ENCODE data around the gene TAF15.
A peak's percentile ranks its signal among the peaks of the same experiment; 100 is the strongest.

TAF15 gene

GRCh38 chr17:35788477-35789368, 20.6 kb upstream of the TAF15 start:
- H3K27ac ChIP-seq (ENCODE audit: low read depth, low read length): peak overlapping the region; percentile 72
- H3K79me2 ChIP-seq (ENCODE audit: control insufficient read depth, insufficient read depth, low read length, unreplicated experiment): no peaks in the 10 kb centered on the region
- H3K4me3 ChIP-seq (ENCODE audit: low read depth, low read length): peak overlapping the region; percentile 48; the same call in 1 of the 2 replicates
- peak overlapping the region; percentile 69 for H2AFZ ChIP-seq (ENCODE audit: low read length, unreplicated experiment)
- peaks cover 46% of the 10 kb centered on the region for H3K4me1 ChIP-seq (ENCODE audit: control insufficient read depth, insufficient read depth, low read length, unreplicated experiment)
- H3K27me3 ChIP-seq (ENCODE audit: insufficient read depth, low read length): peaks cover 17% of the 10 kb centered on the region
- H3K36me3 ChIP-seq (ENCODE audit: insufficient read depth, low read length): no peaks in the 10 kb centered on the region

GRCh38 chr17:35790841-35791240, 18.4 kb upstream of the TAF15 start:
- H3K4me3 ChIP-seq (ENCODE audit: low read depth, low read length): no peak overlapping the region
- H2AFZ ChIP-seq (ENCODE audit: low read length, unreplicated experiment): no peak overlapping the region
- no peaks in the 10 kb centered on the region for H3K79me2 ChIP-seq (ENCODE audit: control insufficient read depth, insufficient read depth, low read length, unreplicated experiment)
- no peaks in the 10 kb centered on the region for H3K36me3 ChIP-seq (ENCODE audit: insufficient read depth, low read length)
- peaks cover 35% of the 10 kb centered on the region for H3K27me3 ChIP-seq (ENCODE audit: insufficient read depth, low read length)
- peaks cover 34% of the 10 kb centered on the region for H3K4me1 ChIP-seq (ENCODE audit: control insufficient read depth, insufficient read depth, low read length, unreplicated experiment)
- no peak overlapping the region for H3K27ac ChIP-seq (ENCODE audit: low read depth, low read length)

- H3K27ac ChIP-seq (ENCODE audit: low read depth, low read length): no peak overlapping the region
- no peak overlapping the region for H3K4me3 ChIP-seq (ENCODE audit: low read depth, low read length)
- peaks cover 28% of the 10 kb centered on the region for H3K4me1 ChIP-seq (ENCODE audit: control insufficient read depth, insufficient read depth, low read length, unreplicated experiment)
- no peaks in the 10 kb centered on the region for H3K36me3 ChIP-seq (ENCODE audit: insufficient read depth, low read length)
- no peak overlapping the region for H2AFZ ChIP-seq (ENCODE audit: low read length, unreplicated experiment)
- H3K27me3 ChIP-seq (ENCODE audit: insufficient read depth, low read length): peaks cover 45% of the 10 kb centered on the region
- H3K79me2 ChIP-seq (ENCODE audit: control insufficient read depth, insufficient read depth, low read length, unreplicated experiment): no peaks in the 10 kb centered on the region
These were observed 17.5 kb upstream of the TAF15 start for GRCh38 chr17:35791681-35792350.

GRCh38 chr17:35793257-35793656, 16.0 kb upstream of the TAF15 start:
- peaks cover 16% of the 10 kb centered on the region for H3K4me1 ChIP-seq (ENCODE audit: control insufficient read depth, insufficient read depth, low read length, unreplicated experiment)
- H3K4me3 ChIP-seq (ENCODE audit: low read depth, low read length): no peak overlapping the region
- H3K27ac ChIP-seq (ENCODE audit: low read depth, low read length): no peak overlapping the region
- no peaks in the 10 kb centered on the region for H3K79me2 ChIP-seq (ENCODE audit: control insufficient read depth, insufficient read depth, low read length, unreplicated experiment)
- no peak overlapping the region for H2AFZ ChIP-seq (ENCODE audit: low read length, unreplicated experiment)
- H3K27me3 ChIP-seq (ENCODE audit: insufficient read depth, low read length): peaks cover 56% of the 10 kb centered on the region
- H3K36me3 ChIP-seq (ENCODE audit: insufficient read depth, low read length): no peaks in the 10 kb centered on the region

GRCh38 chr17:35795007-35795870, 14.0 kb upstream of the TAF15 start, which contains the start of gene MMP28:
TSS of gene MMP28 (minus strand) at chr17:35795641. CDS start at chr17:35795377, 264 bp downstream.
- peaks cover 59% of the 10 kb centered on the region for H3K27me3 ChIP-seq (ENCODE audit: insufficient read depth, low read length)
- no peak within 1 kb of the TSS for H3K27ac ChIP-seq (ENCODE audit: low read depth, low read length)
- H3K79me2 ChIP-seq (ENCODE audit: control insufficient read depth, insufficient read depth, low read length, unreplicated experiment): no peaks in the 10 kb centered on the region
- H3K4me3 ChIP-seq (ENCODE audit: low read depth, low read length): peak within 1 kb of the TSS; percentile 78
- H3K36me3 ChIP-seq (ENCODE audit: insufficient read depth, low read length): no peaks in the 10 kb centered on the region
- H3K4me1 ChIP-seq (ENCODE audit: control insufficient read depth, insufficient read depth, low read length, unreplicated experiment): peaks cover 8% of the 10 kb centered on the region
- peak within 1 kb of the TSS; percentile 57 for H2AFZ ChIP-seq (ENCODE audit: low read length, unreplicated experiment)

GRCh38 chr17:35795871-35796265, 13.4 kb upstream of the TAF15 start:
- Histone ChIP-seq H2AFZ (ENCODE audit: low read length, unreplicated experiment) (peak overlapping the region; percentile 39), H3K4me3 (ENCODE audit: low read depth, low read length) (peak overlapping the region; percentile 78), H3K79me2 (ENCODE audit: control insufficient read depth, insufficient read depth, low read length, unreplicated experiment) (no peaks in the 10 kb centered on the region), H3K4me1 (ENCODE audit: control insufficient read depth, insufficient read depth, low read length, unreplicated experiment) (peaks cover 9% of the 10 kb centered on the region), H3K27me3 (ENCODE audit: insufficient read depth, low read length) (peaks cover 59% of the 10 kb centered on the region), H3K27ac (ENCODE audit: low read depth, low read length) (no peak overlapping the region), H3K36me3 (ENCODE audit: insufficient read depth, low read length) (no peaks in the 10 kb centered on the region)

- peaks cover 59% of the 10 kb centered on the region for H3K27me3 ChIP-seq (ENCODE audit: insufficient read depth, low read length)
- H2AFZ ChIP-seq (ENCODE audit: low read length, unreplicated experiment): no peak overlapping the region
- peaks cover 9% of the 10 kb centered on the region for H3K4me1 ChIP-seq (ENCODE audit: control insufficient read depth, insufficient read depth, low read length, unreplicated experiment)
- no peaks in the 10 kb centered on the region for H3K79me2 ChIP-seq (ENCODE audit: control insufficient read depth, insufficient read depth, low read length, unreplicated experiment)
- no peak overlapping the region for H3K4me3 ChIP-seq (ENCODE audit: low read depth, low read length)
- no peaks in the 10 kb centered on the region for H3K36me3 ChIP-seq (ENCODE audit: insufficient read depth, low read length)
- H3K27ac ChIP-seq (ENCODE audit: low read depth, low read length): no peak overlapping the region
These were observed 12.3 kb upstream of the TAF15 start for GRCh38 chr17:35796942-35797341.

- peaks cover 56% of the 10 kb centered on the region for H3K27me3 ChIP-seq (ENCODE audit: insufficient read depth, low read length)
- H2AFZ ChIP-seq (ENCODE audit: low read length, unreplicated experiment): no peak overlapping the region
- no peaks in the 10 kb centered on the region for H3K79me2 ChIP-seq (ENCODE audit: control insufficient read depth, insufficient read depth, low read length, unreplicated experiment)
- peaks cover 9% of the 10 kb centered on the region for H3K4me1 ChIP-seq (ENCODE audit: control insufficient read depth, insufficient read depth, low read length, unreplicated experiment)
- no peak overlapping the region for H3K27ac ChIP-seq (ENCODE audit: low read depth, low read length)
- H3K4me3 ChIP-seq (ENCODE audit: low read depth, low read length): no peak overlapping the region
- H3K36me3 ChIP-seq (ENCODE audit: insufficient read depth, low read length): no peaks in the 10 kb centered on the region
These were observed 11.9 kb upstream of the TAF15 start for GRCh38 chr17:35797370-35797769.

GRCh38 chr17:35797918-35798317, 11.4 kb upstream of the TAF15 start:
- Histone ChIP-seq H3K4me1 (ENCODE audit: control insufficient read depth, insufficient read depth, low read length, unreplicated experiment) (peaks cover 9% of the 10 kb centered on the region), H3K4me3 (ENCODE audit: low read depth, low read length) (no peak overlapping the region), H3K27me3 (ENCODE audit: insufficient read depth, low read length) (peaks cover 50% of the 10 kb centered on the region), H3K27ac (ENCODE audit: low read depth, low read length) (no peak overlapping the region), H2AFZ (ENCODE audit: low read length, unreplicated experiment) (no peak overlapping the region), H3K79me2 (ENCODE audit: control insufficient read depth, insufficient read depth, low read length, unreplicated experiment) (no peaks in the 10 kb centered on the region), H3K36me3 (ENCODE audit: insufficient read depth, low read length) (no peaks in the 10 kb centered on the region)

GRCh38 chr17:35799942-35800341, 9.3 kb upstream of the TAF15 start:
- Histone ChIP-seq H3K27me3 (ENCODE audit: insufficient read depth, low read length) (peaks cover 32% of the 10 kb centered on the region), H3K27ac (ENCODE audit: low read depth, low read length) (no peak overlapping the region), H3K4me3 (ENCODE audit: low read depth, low read length) (no peak overlapping the region)

More at GRCh38 chr17:35799942-35800341, 9.3 kb upstream of the TAF15 start:
- Histone ChIP-seq H3K36me3 (ENCODE audit: insufficient read depth, low read length) (no peaks in the 10 kb centered on the region), H3K79me2 (ENCODE audit: control insufficient read depth, insufficient read depth, low read length, unreplicated experiment) (no peaks in the 10 kb centered on the region), H2AFZ (ENCODE audit: low read length, unreplicated experiment) (no peak overlapping the region), H3K4me1 (ENCODE audit: control insufficient read depth, insufficient read depth, low read length, unreplicated experiment) (peaks cover 8% of the 10 kb centered on the region)

Data from ACC112 (cell line).